Measurements from ENCODE around the gene FFAR2.

DNA sequence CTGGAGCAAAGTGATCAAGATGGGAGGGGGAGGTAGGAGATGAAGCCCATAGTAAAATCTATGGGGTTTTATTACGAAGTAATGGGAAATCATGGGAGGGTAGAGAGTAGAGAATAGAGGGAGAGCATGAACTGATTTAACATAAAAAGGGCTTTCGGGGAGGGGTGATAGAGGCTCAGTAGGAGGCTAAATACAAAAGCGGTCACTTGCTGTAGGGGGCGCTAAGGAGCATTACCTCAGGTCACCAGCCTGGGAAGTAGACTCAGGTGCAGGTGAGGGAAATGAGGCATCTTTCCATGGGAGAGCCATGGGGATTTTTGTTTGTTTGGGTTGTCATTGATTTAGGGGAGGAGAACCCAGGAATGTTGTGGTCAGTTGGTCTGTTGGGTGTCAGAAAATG lies 28.1 kb downstream of the FFAR2 start:
- TF ChIP-seq, protein P1, sequence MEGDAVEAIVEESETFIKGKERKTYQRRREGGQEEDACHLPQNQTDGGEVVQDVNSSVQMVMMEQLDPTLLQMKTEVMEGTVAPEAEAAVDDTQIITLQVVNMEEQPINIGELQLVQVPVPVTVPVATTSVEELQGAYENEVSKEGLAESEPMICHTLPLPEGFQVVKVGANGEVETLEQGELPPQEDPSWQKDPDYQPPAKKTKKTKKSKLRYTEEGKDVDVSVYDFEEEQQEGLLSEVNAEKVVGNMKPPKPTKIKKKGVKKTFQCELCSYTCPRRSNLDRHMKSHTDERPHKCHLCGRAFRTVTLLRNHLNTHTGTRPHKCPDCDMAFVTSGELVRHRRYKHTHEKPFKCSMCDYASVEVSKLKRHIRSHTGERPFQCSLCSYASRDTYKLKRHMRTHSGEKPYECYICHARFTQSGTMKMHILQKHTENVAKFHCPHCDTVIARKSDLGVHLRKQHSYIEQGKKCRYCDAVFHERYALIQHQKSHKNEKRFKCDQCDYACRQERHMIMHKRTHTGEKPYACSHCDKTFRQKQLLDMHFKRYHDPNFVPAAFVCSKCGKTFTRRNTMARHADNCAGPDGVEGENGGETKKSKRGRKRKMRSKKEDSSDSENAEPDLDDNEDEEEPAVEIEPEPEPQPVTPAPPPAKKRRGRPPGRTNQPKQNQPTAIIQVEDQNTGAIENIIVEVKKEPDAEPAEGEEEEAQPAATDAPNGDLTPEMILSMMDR (IDR thresholded peaks at IDR 0.05): no peak
- TF ChIP-seq POLR2A (IDR thresholded peaks at IDR 0.05): no peak
